Skeletal muscle satellite cell (primary cell): Measurements from ENCODE around the gene OR51F2.
"Not testable (repeated sequence)": the region's sequence is repeated elsewhere in the genome, so short reads cannot be mapped to it uniquely, and the experiment has no call there.

Source experiments
- H3K27me3 ChIP-seq: 2 replicates; pipeline ENCODE4 v1.7.0; 2013; ENCODE audit warnings: low read length; ENCODE audit not compliant: control insufficient read depth, insufficient read depth
- H3K36me3 ChIP-seq: 2 replicates; pipeline ENCODE4 v1.7.0; 2013; ENCODE audit warnings: mild to moderate bottlenecking, control low read depth, low read length; ENCODE audit not compliant: insufficient read depth
- H3K4me1 ChIP-seq: 2 replicates; pipeline ENCODE4 v1.7.0; 2013; ENCODE audit warnings: low read length; ENCODE audit not compliant: control insufficient read depth, insufficient read depth
- H3K4me2 ChIP-seq: 2 replicates; pipeline ENCODE4 v1.7.0; 2013; ENCODE audit warnings: mild to moderate bottlenecking, low read length
- H3K4me3 ChIP-seq: 2 replicates; pipeline ENCODE4 v1.7.0; 2013; ENCODE audit warnings: low read length
- H3K9ac ChIP-seq: 2 replicates; pipeline ENCODE4 v1.7.0; 2013; ENCODE audit warnings: mild to moderate bottlenecking, low read depth, low read length, moderate library complexity
- H3K9me3 ChIP-seq: replicated peaks from 2 replicates; pipeline ENCODE4 v1.7.0; 2013; ENCODE audit warnings: mild to moderate bottlenecking, control low read depth, low read length

Gene OR51F2

GRCh38 chr11:4839851-4840549 lies 18.9 kb downstream of the OR51F2 start:
- Histone ChIP-seq H3K4me2 (no peak overlapping the region), H3K4me3 (no peak overlapping the region), H3K36me3 (no peaks in the 10 kb centered on the region), H3K9me3 (no peaks in the 10 kb centered on the region), H3K9ac (no peak overlapping the region), H3K27me3 (peaks cover 6% of the 10 kb centered on the region), H3K4me1 (no peaks in the 10 kb centered on the region)

GRCh38 chr11:4848908-4849532 lies 27.9 kb downstream of the OR51F2 start, which contains the start of gene OR51S1:
Gene OR51S1 (minus strand): TSS chr11:4849208. CDS start chr11:4849208, 0 bp downstream.
- H3K9ac ChIP-seq = no peak within 1 kb of the TSS
- H3K4me2 ChIP-seq = no peak within 1 kb of the TSS
- no peaks in the 10 kb centered on the region for H3K4me1 ChIP-seq
- H3K9me3 ChIP-seq = no peaks in the 10 kb centered on the region
- peaks cover 19% of the 10 kb centered on the region for H3K27me3 ChIP-seq
- H3K36me3 ChIP-seq = no peaks in the 10 kb centered on the region
- no peak within 1 kb of the TSS for H3K4me3 ChIP-seq

GRCh38 chr11:4851033-4851432 lies 29.9 kb downstream of the OR51F2 start:
- Histone ChIP-seq H3K4me3 (no peak overlapping the region), H3K4me1 (no peaks in the 10 kb centered on the region), H3K4me2 (no peak overlapping the region), H3K36me3 (no peaks in the 10 kb centered on the region), H3K9ac (no peak overlapping the region), H3K27me3 (peaks cover 14% of the 10 kb centered on the region), H3K9me3 (no peaks in the 10 kb centered on the region)

- not testable (repeated sequence) for H3K4me1 ChIP-seq, H3K9me3 ChIP-seq, H3K27me3 ChIP-seq, H3K4me2 ChIP-seq, H3K4me3 ChIP-seq, H3K36me3 ChIP-seq, H3K9ac ChIP-seq
Observed at GRCh38 chr11:4854286-4854685, 33.2 kb downstream of the OR51F2 start.

GRCh38 chr11:4862447-4863236 lies 41.5 kb downstream of the OR51F2 start:
- no peaks in the 10 kb centered on the region for H3K4me1 ChIP-seq
- H3K36me3 ChIP-seq = no peaks in the 10 kb centered on the region

GRCh38 chr11:4863876-4864275 lies 42.8 kb downstream of the OR51F2 start:
- H3K27me3 ChIP-seq = peaks cover 7% of the 10 kb centered on the region

More at GRCh38 chr11:4862447-4863236, 41.5 kb downstream of the OR51F2 start:
- Histone ChIP-seq H3K9me3 (no peaks in the 10 kb centered on the region), H3K4me3 (no peak overlapping the region), H3K4me2 (no peak overlapping the region), H3K27me3 (peaks cover 7% of the 10 kb centered on the region), H3K9ac (no peak overlapping the region)

GRCh38 chr11:4865855-4866254 lies 44.7 kb downstream of the OR51F2 start:
- Histone ChIP-seq H3K27me3 (no peaks in the 10 kb centered on the region), H3K36me3 (no peaks in the 10 kb centered on the region), H3K9me3 (no peaks in the 10 kb centered on the region), H3K4me3 (no peak overlapping the region), H3K4me2 (no peak overlapping the region), H3K4me1 (no peaks in the 10 kb centered on the region), H3K9ac (no peak overlapping the region)

More at GRCh38 chr11:4863876-4864275, 42.8 kb downstream of the OR51F2 start:
- Histone ChIP-seq H3K9ac (no peak overlapping the region), H3K4me3 (no peak overlapping the region), H3K9me3 (no peaks in the 10 kb centered on the region), H3K36me3 (no peaks in the 10 kb centered on the region), H3K4me1 (no peaks in the 10 kb centered on the region), H3K4me2 (no peak overlapping the region)
